AG04450 (cell line): Measurements from ENCODE around the gene NKAP. TPM values are rescaled to one million over a fixed set of nuclear protein-coding genes. Genes with fewer than 3 reads are reported as not detected.

Source experiments
- CTCF ChIA-PET: fragments of 300-600, 350-600 bp; formaldehyde crosslinking; extraction: SDS; loops from one replicate; lab custom pipeline; 2022; ENCODE audit warnings: antibody characterized with exemption, inconsistent platforms; lab: Charles Lee
- POLR2A ChIA-PET: fragments of 350-600 bp; formaldehyde crosslinking; extraction: SDS; loops from one replicate; lab custom pipeline; 2021; ENCODE audit warnings: antibody characterized with exemption, inconsistent platforms; lab: Yijun Ruan, JAX
- DNase-seq: peaks from one replicate; pipeline ENCODE4 v3.0.0-alpha.2; 2011; ENCODE audit warnings: low read depth, low spot score
- H3K27ac ChIP-seq: one replicate; pipeline ENCODE4 v1.5.1; 2012; ENCODE audit warnings: low read depth, low read length, control low read depth
- H3K27me3 ChIP-seq: one replicate; pipeline ENCODE4 v1.6.0; 2012; ENCODE audit warnings: low read length; ENCODE audit not compliant: control insufficient read depth, insufficient read depth
- H3K4me3 ChIP-seq: 2 replicates; pipeline ENCODE4 v1.5.1; 2011; ENCODE audit warnings: mild to moderate bottlenecking, low read depth, low read length, control low read depth
- H3K9me3 ChIP-seq: 2 replicates; pipeline ENCODE4 v1.5.1; 2012; ENCODE audit warnings: low read length; ENCODE audit not compliant: control insufficient read depth, insufficient read depth
- polyA minus RNA-seq: library from RNA; depleted of rRNA, polyadenylated mRNA; stranded (reverse); fragments of >200 nt; gene quantifications from 2 replicates; pipeline ENCODE4 v1.2.3, GENCODE V29; 2011; rRNA and poly(A)+ RNA removed
- polyA plus RNA-seq: library from polyadenylated mRNA; depleted of rRNA; stranded (reverse); fragments of >200 nt; gene quantifications from 2 replicates; pipeline ENCODE4 v1.2.3, GENCODE V29; 2011; rRNA removed
- TF ChIP-seq, protein P1 (sequence below): IDR thresholded peaks from 2 replicates; pipeline ENCODE4 v1.5.1; 2011; ENCODE audit warnings: low read depth, low read length, control low read depth, inconsistent platforms

The NKAP gene
- polyA plus RNA-seq: 3.8 and 5.0 TPM in 2 replicates
- polyA minus RNA-seq: 1.7 and 1.9 TPM in 2 replicates

DNA sequence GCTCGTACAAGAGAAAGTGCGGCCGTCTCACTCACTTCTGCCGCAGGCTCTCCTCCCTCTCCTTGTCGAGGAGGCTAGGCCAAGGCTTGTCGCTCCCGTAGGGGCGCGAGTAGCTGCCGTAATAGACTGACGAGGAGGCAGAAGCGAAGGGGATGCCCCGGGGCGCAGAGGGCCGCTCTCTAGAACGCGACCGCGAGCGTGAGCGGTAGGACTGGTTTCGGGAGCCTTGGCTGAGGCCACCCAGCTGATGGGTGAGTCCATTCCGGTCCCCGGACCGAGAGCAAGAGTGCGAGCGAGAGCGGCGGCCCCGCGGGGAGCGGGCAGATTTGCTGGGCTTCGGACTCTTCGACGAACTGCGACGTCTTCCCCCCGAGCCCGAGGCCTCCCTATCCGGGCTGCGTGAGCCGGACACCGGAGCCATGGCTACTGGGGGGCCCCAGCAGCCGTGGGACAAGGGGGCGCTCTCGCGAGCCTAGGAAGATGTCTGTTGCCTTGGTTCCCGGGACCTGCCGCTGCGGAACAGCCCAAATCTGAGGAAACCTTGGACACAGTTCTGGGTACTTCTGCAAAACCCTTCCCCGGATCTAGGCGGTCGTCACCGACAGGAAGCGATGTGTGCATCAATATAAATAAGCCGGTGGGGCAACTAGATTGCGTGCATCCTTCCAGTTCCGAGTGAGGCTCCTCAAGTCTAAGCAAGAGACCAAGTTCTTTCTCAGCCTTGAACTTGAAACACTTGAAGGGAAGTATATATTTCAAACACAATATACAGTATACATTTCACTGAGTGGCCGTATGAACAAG lies at the start of gene NKAP:
NKAP (minus strand) TSS at position 567 of the 804 bp plus-strand sequence; CDS start at position 421, 146 bp downstream.
- POLR2A ChIA-PET: no interaction called here
- CTCF ChIA-PET: no interaction called here
- Histone ChIP-seq H3K27me3 (no peaks in the 10 kb centered on the region), H3K9me3 (no peaks in the 10 kb centered on the region), H3K4me3 (peak within 1 kb of the TSS; percentile 72), H3K27ac (peak within 1 kb of the TSS; percentile 89)
- TF ChIP-seq, protein P1, sequence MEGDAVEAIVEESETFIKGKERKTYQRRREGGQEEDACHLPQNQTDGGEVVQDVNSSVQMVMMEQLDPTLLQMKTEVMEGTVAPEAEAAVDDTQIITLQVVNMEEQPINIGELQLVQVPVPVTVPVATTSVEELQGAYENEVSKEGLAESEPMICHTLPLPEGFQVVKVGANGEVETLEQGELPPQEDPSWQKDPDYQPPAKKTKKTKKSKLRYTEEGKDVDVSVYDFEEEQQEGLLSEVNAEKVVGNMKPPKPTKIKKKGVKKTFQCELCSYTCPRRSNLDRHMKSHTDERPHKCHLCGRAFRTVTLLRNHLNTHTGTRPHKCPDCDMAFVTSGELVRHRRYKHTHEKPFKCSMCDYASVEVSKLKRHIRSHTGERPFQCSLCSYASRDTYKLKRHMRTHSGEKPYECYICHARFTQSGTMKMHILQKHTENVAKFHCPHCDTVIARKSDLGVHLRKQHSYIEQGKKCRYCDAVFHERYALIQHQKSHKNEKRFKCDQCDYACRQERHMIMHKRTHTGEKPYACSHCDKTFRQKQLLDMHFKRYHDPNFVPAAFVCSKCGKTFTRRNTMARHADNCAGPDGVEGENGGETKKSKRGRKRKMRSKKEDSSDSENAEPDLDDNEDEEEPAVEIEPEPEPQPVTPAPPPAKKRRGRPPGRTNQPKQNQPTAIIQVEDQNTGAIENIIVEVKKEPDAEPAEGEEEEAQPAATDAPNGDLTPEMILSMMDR: no peak
- peak; percentile 84 for DNase-seq

DNA sequence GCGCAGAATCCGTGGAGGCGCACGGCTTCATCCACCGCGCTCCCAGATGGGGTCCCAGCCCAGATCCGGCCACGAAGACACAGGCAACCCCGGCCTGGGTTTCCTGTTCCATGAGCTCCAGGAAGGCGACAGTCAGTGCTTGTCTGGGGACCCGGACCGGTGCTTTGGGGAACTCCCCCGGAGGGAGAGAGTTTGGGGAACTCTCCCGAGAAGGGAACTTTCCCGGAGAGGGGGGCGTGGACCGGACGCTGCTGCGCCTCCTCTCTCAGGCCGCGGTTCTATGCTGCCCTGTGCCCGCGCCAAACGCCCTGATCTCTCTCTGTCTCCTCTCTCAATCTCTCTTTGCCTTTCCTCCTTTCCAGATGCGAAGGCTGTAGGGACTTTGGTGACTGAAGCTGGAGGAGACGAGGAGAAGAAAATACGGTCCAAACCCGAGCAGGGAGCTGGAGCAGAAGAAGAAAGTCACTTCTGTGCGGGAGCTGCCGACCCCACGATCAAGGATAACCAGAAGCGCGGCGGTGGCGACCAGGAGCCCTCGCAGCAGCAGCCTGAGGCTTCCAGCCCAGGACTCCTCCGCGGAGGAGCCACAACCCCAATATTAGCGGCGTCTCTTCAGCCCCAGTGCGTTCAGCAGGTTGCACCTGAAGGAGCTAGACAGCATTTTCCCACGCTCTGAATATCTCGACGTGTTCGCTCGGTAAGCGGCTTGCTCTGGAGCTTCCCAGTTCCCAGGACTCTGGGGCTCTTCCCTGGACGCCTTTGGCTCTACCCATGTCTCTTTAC lies 47.6 kb upstream of the NKAP start:
- ChIA-PET CTCF (no interaction called here), POLR2A (no interaction called here)
- peaks cover 18% of the 10 kb centered on the region for H3K27me3 ChIP-seq
- DNase-seq: no peak
- H3K4me3 ChIP-seq: no peak overlapping the region
- TF ChIP-seq, protein P1: no peak
- H3K9me3 ChIP-seq: no peaks in the 10 kb centered on the region
- H3K27ac ChIP-seq: no peak overlapping the region

DNA sequence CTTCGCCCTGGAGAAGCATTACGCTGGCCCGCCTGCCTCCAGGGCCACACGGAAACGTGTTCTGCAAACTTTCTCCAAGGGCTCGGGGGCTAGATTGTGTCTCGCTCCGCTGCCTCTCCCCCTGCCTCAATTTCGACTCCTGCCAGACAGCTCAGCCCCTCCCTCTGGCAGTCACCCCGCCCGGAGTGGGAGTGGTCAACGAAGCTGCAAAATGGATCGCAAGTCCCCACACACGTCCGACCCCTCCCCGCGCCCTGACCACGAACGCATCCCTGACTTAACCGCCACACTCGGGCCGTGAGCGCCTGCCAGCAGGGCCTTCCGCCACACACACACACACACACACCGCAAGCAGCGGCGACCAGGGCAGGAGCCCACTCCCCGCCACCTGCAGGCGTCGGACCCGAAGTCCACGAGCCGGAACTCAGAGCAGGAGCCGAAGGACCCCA lies 47.0 kb upstream of the NKAP start:
- CTCF ChIA-PET: no interaction called here

DNA sequence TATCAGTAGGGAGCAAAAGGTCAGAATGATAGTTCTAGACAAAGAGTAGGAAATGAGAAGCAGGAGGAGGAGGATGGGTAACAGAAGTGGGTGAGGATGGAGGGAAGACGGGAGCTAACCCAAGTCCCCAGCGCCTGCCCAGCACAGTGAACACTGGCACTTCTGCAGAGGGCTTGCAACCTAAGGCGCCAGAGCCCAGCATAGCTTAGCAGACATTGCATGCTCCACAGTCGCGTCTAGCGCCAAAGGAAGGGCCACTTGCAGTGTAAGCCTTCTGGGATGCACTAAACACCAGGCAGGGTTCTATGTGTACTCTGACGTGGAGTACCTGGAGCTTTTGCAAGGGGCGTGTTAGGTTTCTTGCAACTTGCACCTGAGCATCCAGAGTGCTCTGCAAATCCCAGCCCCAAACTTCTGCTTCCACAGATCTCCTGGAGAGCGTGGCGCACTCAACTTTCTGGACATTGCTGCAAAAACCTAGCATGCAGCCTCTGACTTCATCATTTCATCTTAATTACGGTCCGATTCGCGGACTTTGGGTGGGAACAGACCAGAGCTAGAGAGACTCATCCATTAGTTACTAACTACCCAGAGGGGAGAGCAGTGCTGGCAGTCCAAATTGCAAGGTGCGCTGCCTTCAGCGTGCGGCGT lies 46.5 kb upstream of the NKAP start:
- TF ChIP-seq, protein P1: no peak
- Histone ChIP-seq H3K27me3 (peaks cover 16% of the 10 kb centered on the region), H3K4me3 (no peak overlapping the region), H3K9me3 (no peaks in the 10 kb centered on the region), H3K27ac (no peak overlapping the region)
- CTCF ChIA-PET: no interaction called here
- DNase-seq: no peak
- POLR2A ChIA-PET: no interaction called here

More for the DNA sequence above, 47.0 kb upstream of the NKAP start:
- DNase-seq: no peak
- H3K4me3 ChIP-seq: no peak overlapping the region
- H3K27me3 ChIP-seq: peaks cover 16% of the 10 kb centered on the region
- TF ChIP-seq, protein P1: no peak
- no peak overlapping the region for H3K27ac ChIP-seq
- POLR2A ChIA-PET: no interaction called here
- H3K9me3 ChIP-seq: no peaks in the 10 kb centered on the region
